ENCODE measurements around the gene ZRANB3.
"Not testable (repeated sequence)": the region's sequence is repeated elsewhere in the genome, so short reads cannot be mapped to it uniquely, and the experiment has no call there.

ZRANB3 gene

GRCh38 chr2:135149251-135149650, 381.8 kb downstream of the ZRANB3 start:
- no peak for DNase-seq (ENCODE audit: extremely low read depth in 1 of 2, low read depth in 1 of 2)

DNA sequence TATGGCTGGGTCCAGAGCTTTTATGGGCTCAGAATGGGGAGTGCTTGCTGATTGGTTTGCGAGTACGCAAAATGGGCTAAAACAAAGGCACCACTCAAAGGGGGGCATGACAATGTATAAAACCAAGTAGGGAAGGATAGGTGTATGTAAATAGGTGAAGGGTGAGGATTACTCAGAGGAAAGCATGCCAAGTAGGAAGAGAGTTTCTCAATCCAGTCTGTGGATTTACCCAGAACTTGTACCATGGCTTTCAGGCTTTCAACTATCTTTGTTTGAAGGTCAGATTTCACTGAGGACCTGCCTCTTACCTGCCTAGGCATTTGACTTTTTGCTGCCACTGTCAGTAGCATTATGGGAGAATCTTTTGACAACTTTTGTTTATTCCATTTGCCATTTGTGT, 386.7 kb downstream of the ZRANB3 start:
- no peak for DNase-seq (ENCODE audit: extremely low read depth in 1 of 2, low read depth in 1 of 2)

GRCh38 chr2:135142323-135142722, 388.7 kb downstream of the ZRANB3 start:
- no peak for DNase-seq (ENCODE audit: extremely low read depth in 1 of 2, low read depth in 1 of 2)

GRCh38 chr2:135140606-135141005, 390.4 kb downstream of the ZRANB3 start:
- no peak for DNase-seq (ENCODE audit: extremely low read depth in 1 of 2, low read depth in 1 of 2)

GRCh38 chr2:135132314-135132713, 398.7 kb downstream of the ZRANB3 start:
- DNase-seq (ENCODE audit: extremely low read depth in 1 of 2, low read depth in 1 of 2) = no peak

- no peak for DNase-seq (ENCODE audit: extremely low read depth in 1 of 2, low read depth in 1 of 2)
These were observed 400.3 kb downstream of the ZRANB3 start for GRCh38 chr2:135130751-135131150.

GRCh38 chr2:135125940-135126339, 405.1 kb downstream of the ZRANB3 start:
- no peak for DNase-seq (ENCODE audit: extremely low read depth in 1 of 2, low read depth in 1 of 2)

DNA sequence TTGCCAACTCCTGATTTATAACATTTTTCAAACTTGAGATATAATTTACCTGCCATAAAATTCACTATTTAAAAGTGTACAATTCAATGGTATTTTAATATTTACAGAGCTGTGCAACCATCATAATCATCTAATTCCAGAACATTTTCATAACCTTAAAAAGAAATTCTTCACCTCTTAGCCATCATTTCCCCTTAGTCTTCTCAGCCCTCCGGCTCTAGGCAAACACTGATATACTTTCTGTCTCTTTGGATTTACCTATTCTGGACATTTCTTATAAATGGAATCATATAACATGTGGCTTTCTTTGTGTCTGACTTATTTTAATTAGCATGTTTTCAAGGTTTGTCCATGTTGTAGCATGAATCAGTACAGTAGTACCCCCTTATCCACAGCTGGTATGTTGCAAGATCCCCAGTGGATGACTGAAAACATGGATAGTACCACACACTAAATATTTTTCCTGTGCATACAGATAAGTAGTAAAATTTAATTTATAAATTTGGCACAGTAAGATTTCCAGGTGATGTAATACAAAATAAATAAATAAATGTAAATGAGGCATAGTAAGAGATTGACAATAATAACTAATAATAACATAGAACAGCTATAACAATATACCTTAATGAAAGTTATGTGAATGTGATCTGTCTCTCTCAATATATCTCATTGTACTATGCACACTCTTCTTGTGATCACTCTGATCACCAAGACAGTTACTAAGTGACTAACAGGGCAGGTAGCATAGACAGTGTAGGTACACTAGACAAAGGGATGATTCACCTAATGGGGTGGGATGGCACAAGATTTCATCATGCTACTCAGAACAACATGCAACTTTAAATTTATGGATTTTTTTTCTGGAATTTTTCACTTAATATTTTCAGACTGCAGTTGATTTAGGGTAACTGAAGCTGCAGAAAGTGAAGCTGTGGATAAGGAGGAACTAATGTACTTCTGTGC, 405.8 kb downstream of the ZRANB3 start:
- no peak for DNase-seq (ENCODE audit: extremely low read depth in 1 of 2, low read depth in 1 of 2)

DNA sequence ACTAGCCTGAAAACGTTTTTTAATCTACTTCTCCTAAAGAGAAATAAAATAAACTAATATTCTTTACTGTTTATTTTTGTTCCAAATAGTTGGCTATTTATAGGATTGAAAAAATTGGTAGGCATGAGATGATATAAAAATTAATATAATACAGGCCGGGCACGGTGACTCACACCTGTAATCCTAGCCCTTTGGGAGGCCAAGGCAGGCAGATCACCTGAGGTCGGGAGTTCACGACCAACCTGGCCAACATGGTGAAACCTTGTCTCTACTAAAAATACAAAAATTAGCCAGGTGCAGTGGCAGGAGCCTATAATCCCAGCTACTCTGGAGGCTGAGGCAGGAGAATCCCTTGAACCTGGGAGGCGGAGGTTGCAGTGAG, 409.4 kb downstream of the ZRANB3 start:
- not testable (repeated sequence) for DNase-seq (ENCODE audit: extremely low read depth in 1 of 2, low read depth in 1 of 2)

DNA sequence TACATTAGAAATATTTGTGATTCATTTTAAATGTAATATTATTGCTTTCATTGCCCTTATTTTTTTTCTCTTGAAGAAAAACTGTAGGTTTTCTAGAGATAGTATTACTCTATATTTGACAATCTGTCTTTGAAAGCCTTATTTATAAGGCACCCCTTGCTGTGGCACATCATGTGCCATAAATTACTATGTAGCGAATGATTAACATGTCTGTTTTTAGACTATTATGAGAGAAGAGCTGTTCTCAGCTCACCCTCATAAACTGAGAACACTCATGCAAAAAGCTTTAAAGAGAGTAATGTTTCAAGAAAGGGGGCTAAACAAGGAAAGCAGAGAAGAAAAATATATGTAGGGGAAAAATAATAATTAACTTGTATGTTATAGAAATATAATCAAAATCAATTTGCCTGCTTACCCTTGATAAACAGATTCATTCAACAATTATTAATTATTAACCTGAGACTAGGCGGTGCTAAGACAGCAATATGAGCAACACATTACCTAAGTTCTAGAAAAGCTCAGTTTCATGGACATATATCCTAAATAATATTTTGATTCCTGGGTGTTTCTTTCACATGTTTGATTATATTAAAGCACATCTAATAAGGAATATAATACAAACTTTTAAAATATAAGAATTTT, 409.9 kb downstream of the ZRANB3 start:
- DNase-seq (ENCODE audit: extremely low read depth in 1 of 2, low read depth in 1 of 2) = no peak

DNA sequence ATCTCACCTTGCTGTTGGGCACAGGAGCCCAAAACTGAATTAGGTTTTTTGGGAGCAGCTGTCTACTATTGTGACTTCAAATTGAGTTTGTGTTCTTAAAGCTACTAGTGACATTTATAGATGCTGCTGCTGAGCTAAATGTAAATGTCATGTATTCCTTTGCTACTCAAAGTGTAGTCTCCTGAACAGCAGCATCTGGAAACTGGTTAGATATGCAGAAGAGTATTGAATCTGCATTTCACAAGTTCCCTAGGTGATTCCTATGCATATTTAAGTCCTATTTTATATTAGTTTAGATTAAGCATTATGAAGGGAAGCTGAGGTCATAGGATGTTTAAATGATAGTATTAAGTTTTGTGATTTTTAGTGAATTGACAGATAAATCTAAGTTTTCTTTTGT, 411.4 kb downstream of the ZRANB3 start:
- DNase-seq (ENCODE audit: extremely low read depth in 1 of 2, low read depth in 1 of 2) = no peak

GRCh38 chr2:135113322-135113721, 417.7 kb downstream of the ZRANB3 start:
- DNase-seq (ENCODE audit: extremely low read depth in 1 of 2, low read depth in 1 of 2) = no peak

DNA sequence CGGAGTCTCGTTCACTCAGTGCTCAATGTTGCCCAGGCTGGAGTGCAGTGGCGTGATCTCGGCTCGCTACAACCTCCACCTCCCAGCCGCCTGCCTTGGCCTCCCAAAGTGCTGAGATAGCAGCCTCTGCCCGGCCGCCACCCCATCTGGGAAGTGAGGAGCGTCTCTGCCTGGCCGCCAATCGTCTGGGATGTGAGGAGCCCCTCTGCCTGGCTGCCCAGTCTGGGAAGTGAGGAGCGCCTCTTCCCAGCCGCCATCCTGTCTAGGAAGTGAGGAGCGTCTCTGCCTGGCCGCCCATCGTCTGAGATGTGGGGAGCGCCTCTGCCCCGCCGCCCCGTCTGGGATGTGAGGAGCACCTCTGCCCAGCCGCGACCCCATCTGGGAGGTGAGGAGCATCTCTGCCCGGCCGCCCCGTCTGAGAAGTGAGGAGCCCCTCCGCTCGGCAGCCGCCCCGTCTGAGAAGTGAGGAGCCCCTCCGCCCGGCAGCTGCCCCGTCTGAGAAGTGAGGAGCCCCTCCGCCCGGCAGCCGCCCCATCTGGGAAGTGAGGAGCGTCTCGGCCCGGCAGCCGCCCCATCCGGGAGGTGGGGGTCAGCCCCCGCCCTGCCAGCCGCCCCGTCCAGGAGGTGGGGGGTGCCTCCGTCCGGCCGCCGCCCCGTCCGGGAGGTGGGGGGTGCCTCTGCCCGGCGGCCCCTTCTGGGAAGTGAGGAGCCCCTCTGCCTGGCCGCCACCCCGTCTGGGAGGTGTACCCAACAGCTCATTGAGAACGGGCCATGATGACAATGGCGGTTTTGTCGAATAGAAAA, 425.3 kb downstream of the ZRANB3 start:
- not testable (repeated sequence) for DNase-seq (ENCODE audit: extremely low read depth in 1 of 2, low read depth in 1 of 2)

GRCh38 chr2:135103843-135104242, 427.2 kb downstream of the ZRANB3 start:
- DNase-seq (ENCODE audit: extremely low read depth in 1 of 2, low read depth in 1 of 2) = no peak

DNA sequence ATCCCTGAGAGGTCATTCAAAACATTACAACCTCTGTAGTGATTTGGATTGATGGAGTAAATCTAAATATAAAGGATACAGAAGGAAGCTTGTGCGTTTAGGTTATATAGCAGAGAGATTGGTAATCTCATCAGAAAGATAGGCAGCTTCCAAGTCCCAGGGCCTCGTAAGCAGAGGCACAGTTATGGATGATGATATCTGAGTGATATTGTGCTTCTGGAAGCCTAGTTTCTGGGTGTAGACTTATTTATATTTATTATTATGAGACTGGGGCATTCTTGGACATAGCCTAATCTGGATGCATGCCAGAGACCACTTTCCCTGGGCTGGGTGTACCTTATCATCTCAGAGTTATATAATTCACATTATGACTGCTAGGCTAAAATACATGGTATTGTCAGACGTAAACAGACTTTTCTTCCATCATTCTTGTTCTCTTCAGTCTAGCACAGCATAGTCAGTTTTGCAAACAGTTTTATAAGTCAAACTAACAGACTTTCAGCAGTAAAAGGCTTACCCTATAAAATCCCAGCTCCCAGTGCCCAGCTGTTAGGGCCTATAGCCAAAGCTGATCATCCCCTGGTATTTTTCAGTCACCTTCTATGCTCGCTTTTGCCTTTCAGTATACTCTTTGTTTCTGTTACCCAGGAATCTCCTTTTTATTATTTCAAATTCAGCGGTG, 431.1 kb downstream of the ZRANB3 start:
- no peak for DNase-seq (ENCODE audit: extremely low read depth in 1 of 2, low read depth in 1 of 2)

- DNase-seq (ENCODE audit: extremely low read depth in 1 of 2, low read depth in 1 of 2) = no peak
These were observed 433.3 kb downstream of the ZRANB3 start for GRCh38 chr2:135097532-135098231.

- no peak for DNase-seq (ENCODE audit: extremely low read depth in 1 of 2, low read depth in 1 of 2)
These were observed 434.2 kb downstream of the ZRANB3 start for GRCh38 chr2:135096665-135097446.

DNA sequence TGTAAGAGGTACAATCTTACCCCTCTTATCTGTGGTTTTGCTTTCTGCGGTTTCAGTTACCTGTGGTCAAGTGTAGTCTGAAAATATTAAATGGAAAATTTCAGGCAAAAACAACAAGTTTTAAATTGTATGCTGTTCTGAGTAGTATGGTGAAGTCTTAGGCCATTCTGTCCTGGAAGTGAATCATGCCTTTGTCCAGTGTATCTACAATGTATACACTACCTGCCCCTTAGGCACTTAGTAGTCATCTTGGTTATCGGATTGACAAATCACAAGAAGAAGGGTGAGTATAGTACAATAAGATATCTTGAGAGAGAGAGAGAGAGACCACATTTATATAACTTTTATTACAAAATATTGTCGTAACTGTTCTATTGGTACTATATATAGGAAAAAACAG, 435.4 kb downstream of the ZRANB3 start:
- no peak for DNase-seq (ENCODE audit: extremely low read depth in 1 of 2, low read depth in 1 of 2)

DNA sequence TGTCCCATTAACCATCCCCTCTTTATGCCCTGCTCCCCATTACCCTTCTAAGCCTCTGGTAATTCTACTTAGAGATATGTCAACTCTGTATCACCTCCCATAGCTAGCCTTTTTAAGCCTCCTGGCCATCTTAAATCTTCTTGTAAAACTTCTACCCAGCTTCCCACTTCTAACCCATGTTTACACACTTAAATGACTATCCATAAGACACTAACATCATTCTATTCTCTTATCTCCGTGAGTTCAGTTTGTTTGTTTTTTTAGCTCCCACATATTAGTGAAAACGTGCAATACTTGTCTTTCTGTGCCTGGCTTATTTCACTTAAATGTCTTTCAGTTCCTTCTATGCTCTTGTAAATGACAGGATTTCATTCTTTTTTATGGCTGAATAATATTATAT, 436.5 kb downstream of the ZRANB3 start:
- DNase-seq (ENCODE audit: extremely low read depth in 1 of 2, low read depth in 1 of 2) = no peak

Data from stimulated activated CD8-positive, alpha-beta memory T cell treated with anti-CD3 and anti-CD28 coated beads, Interleukin-7, amount 100 ng/mL, for 48 hours (primary cell).